ENCODE measurements around the gene SLC8A1.

Gene SLC8A1

DNA sequence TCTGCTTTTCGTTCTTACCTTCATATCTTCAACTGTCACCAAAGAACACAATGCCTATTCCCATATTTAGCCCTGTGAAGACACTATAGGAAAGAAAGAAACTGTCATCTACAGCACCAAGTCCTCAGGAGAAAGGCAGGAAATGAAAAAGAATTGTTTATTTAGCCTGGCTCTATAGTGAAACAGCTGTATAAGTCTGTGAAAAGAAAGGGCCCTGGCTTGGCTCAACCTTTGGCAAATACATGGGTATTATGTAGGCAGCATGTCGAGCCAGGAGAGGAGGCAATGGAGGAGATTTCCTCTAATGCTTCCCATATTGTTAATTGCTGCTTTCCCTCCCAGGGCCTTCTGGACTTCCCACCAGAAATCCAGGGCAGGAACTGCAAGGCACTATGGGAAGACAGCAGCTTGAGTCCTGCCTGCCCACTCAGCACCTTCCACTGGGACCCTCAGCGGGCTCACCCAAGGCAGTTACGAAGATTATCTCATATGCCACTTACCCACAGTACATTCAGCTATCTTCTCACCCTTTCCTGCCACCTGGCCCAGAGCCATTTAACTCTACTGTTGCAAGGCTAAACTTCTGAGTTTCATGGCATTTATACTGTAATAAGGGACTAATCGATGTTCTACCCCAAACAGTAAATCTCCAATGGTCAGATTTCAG, 30.1 kb downstream of the SLC8A1 start:
- no peak for DNase-seq (ENCODE audit: low read depth in 2 of 2)

- no peak for DNase-seq (ENCODE audit: low read depth in 2 of 2)
Observed at GRCh38 chr2:40420478-40420877, 31.4 kb downstream of the SLC8A1 start.

- no peak for DNase-seq (ENCODE audit: low read depth in 2 of 2)
Observed at GRCh38 chr2:40419364-40419762, 32.5 kb downstream of the SLC8A1 start.

- DNase-seq (ENCODE audit: low read depth in 2 of 2): no peak
Observed at GRCh38 chr2:40418614-40419363, 33.1 kb downstream of the SLC8A1 start.

- DNase-seq (ENCODE audit: low read depth in 2 of 2): no peak
Observed at GRCh38 chr2:40416486-40416885, 35.4 kb downstream of the SLC8A1 start.

DNA sequence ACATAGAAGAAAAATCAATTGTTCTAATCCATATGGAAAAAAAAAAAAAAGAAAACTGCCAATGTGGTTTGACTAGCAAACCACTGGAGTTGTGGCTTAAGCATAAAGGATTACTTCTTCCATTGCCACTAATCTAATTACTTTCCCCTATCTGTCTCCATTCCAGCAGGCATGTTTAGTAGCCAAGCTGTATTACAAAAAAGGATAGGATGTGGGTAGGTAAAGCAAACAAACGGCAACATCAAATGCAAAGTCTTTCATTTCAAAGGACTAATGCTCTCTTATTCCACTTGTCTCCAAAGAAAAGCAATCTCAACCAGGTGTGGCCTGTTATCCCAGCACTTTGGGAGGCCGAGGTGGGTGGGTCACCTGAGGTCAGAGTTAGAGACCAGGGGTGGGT, 36.5 kb downstream of the SLC8A1 start:
- DNase-seq (ENCODE audit: low read depth in 2 of 2): no peak

DNA sequence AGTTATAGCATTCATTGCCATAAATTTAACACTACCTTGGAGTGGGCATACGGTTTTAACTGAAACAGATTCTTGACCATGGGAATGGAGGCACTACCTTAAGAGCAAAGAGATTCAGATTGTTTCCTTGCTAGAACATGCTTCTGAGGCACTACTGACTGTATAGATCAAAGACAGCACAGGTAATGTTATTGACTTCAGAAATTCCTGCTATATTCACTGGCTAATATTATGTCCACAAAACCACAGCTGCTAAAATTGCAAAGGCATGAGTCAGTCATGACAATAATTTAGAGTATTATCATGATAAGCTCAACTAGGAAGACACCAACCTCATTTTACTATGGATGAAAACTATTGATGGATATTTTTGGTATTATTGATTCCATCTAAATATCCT, 39.4 kb downstream of the SLC8A1 start:
- DNase-seq (ENCODE audit: low read depth in 2 of 2): no peak

DNA sequence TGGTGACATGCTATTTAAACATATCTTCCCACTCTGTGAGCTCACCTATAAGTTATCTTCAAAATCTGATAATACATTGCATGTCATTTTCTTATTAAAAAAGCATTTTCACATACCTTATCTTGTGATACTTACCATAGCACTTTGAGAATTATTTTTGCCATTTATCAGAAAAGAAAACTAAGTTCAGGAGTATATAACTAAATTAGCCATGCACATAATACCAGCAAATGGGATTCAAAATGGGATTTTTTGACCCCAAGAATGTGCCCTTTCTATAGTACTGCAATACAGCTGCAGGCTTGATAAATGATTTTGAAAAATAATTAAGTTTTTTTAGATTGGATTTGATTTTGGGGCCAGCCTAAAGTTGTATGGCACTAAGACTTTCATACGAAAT, 41.2 kb downstream of the SLC8A1 start:
- DNase-seq (ENCODE audit: low read depth in 2 of 2): no peak

DNA sequence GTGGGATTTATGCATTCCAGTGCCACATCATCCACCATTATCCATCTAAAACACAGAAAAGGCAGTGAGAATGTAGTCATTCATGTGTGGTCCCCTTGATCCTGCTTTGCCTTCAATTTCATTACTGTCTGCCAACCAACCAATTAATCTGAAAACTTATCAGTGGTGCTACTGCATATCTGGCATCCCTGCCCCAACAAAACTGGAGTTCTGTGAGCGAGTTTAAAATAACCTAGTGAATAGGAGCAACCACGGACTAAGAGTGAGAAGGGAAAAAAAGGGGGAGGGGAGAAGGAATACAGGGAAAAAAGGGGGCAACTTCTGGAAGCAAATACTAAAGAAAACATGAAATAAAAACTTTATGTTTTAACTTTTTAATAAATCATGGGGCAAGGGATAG, 42.2 kb downstream of the SLC8A1 start:
- no peak for DNase-seq (ENCODE audit: low read depth in 2 of 2)

DNA sequence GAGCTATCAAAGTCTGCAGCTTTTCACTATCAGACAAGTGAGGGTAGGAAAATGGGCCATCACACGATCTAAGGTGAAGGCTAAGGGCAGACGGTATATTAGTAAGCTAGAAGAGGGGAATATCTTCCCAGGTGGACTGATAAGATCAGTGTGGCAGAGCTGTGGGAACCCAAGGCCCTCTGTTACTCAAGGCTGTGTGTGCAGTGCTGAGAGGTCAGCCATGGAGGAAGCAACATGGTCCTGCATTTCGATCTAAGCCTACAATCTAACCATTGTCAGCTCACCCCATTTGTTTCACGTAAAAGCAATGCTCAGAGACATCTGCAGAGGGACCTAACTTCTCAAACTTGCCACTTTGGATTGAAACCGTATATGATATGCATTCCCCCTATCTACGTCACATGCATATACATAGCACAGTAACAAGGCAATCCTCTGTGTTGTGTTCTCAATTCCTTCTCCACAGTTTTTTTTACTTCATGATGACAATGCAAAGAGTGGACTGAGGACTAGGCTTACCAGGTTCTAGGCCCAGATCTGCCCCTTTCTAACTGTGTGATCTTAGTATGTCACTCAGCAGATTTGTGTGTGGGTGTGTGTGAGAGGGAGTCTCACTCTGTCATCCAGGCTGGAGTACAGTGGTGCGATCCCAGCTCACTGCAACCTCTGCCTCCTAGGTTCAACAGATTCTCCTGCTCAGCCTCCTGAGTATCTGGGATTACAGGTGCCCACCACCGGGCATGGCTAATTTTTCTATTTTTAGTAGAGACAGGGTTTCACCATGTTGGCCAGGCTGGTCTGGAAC, 45.2 kb downstream of the SLC8A1 start:
- no peak for DNase-seq (ENCODE audit: low read depth in 2 of 2)

DNA sequence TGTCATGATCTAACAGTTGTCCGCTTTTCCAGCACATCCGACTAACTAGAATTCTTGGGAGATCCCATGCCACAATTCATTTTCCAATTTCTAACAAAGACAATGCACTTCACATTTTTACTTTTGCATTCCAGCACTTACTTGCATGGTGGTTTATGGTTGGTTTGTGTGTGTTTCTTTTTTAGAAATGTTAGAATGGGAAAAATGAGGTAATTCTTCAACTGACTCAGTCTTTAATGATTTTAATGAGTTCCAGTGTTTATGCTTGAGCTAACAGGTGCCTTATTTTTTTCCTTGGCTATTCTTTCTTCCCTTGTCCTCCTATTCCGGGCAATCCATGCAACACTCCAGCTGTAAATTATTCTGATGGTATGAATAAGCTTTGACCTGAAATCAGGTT, 46.4 kb downstream of the SLC8A1 start:
- no peak for DNase-seq (ENCODE audit: low read depth in 2 of 2)

DNA sequence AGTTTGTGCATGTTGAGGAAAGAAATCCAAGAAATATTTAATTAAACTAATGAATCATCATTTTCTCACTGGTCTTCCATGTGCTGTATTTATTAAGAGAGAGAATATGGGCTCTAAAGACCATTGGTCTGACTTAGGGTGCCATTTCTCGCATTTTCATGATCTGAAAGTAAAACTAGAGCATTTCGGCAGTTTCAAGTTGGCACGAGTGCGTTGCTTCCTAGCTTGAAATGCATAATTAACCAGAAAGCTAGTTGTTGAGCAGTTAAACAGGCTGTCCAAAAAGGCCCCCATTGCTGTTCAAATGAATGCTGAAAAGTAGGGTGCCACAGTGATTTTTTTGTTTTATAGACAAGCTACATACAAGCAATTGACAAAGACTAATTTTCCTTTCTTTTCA, 47.4 kb downstream of the SLC8A1 start:
- no peak for DNase-seq (ENCODE audit: low read depth in 2 of 2)

- no peak for DNase-seq (ENCODE audit: low read depth in 2 of 2)
Observed at GRCh38 chr2:40403233-40403836, 48.6 kb downstream of the SLC8A1 start.

DNA sequence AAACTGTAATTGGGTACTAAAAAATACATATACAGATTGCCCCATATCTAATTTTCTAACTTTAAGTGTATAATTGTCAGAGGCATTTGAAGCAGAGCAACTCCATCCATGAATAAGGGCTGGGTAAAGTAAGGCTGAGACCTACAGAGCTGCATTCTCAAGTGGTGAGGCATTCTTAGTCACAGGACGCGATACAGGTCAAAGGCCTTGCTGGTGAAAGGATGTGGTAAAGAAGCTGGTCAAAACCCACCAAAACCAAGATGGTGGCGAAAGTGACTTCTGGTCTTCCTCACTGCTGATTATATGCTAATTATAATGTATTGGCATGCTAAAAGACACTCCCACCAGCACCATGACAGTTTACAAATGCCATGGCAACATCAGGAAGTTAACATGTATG, 50.0 kb downstream of the SLC8A1 start:
- DNase-seq (ENCODE audit: low read depth in 2 of 2): no peak

GRCh38 chr2:40400336-40400953, 51.4 kb downstream of the SLC8A1 start:
- DNase-seq (ENCODE audit: low read depth in 2 of 2): no peak

DNA sequence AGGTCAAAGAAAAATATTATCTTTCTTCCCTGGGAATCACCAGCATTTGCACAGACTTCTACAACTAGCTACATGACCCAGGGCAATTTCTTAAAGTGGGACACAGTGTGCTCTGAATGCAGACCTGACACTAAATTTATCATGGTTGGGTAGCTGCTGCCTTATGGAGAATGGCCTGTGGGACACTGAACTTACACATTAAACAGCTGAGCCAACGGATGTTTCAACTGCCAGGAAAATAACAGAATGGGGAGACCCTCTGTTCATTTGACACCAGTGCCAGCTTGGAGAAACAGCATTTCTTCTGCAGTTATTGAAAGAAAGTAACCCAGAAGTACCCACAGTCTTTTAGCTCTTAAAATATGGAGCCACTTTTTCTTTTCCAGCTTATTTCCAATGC, 54.1 kb downstream of the SLC8A1 start:
- no peak for DNase-seq (ENCODE audit: low read depth in 2 of 2)

- no peak for DNase-seq (ENCODE audit: low read depth in 2 of 2)
Observed at GRCh38 chr2:40396124-40396523, 55.8 kb downstream of the SLC8A1 start.

- no peak for DNase-seq (ENCODE audit: low read depth in 2 of 2)
Observed at GRCh38 chr2:40395169-40396073, 56.5 kb downstream of the SLC8A1 start.

- DNase-seq (ENCODE audit: low read depth in 2 of 2): no peak
Observed at GRCh38 chr2:40394597-40394996, 57.3 kb downstream of the SLC8A1 start.

DNA sequence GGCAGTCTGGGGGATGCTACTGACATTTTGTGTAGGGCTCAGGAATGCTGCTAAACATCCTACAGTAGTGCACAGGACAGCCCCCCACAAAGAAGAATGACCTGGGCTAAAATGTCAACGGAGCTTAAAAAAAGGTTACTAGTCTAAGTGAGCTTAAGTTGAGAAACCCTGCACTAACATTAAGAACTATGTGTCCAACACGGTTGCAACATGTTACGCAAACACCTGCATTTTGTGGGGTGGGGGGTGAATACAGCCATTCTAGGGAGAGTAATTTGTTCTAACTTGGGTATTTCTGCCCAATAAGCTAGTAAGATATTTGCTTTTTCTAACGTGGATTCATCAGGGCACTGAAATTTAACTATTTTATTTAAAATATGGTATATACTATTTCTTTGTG, 57.9 kb downstream of the SLC8A1 start:
- no peak for DNase-seq (ENCODE audit: low read depth in 2 of 2)

GRCh38 chr2:40388161-40388560, 63.7 kb downstream of the SLC8A1 start:
- DNase-seq (ENCODE audit: low read depth in 2 of 2): no peak

All from stimulated activated CD4-positive, alpha-beta T cell treated with anti-CD3 and anti-CD28 coated beads, Interleukin-1b, Interleukin-23, amount 100 ng/mL, for 4 hours (primary cell).